Forelimb muscle (tissue), 1 donor: ENCODE measurements around the gene DNAH6. TPM values are rescaled to one million over a fixed set of nuclear protein-coding genes. Genes with fewer than 3 reads are reported as not detected.

Source experiments
- DNase-seq: peaks from one replicate; pipeline ENCODE4 v3.0.0-alpha.2; 2013; ENCODE audit warnings: low read depth
- polyA plus RNA-seq: library from polyadenylated mRNA; unstranded; fragments of 120-200 nt; gene quantifications from one replicate; pipeline ENCODE4 v1.2.1, GENCODE V29; 2013; ENCODE audit not compliant: insufficient read length

DNAH6 gene
- polyA plus RNA-seq, 1 donor: 0.10 TPM

- no peak for DNase-seq
Observed at GRCh38 chr2:84800194-84800805, 284.0 kb downstream of the DNAH6 start.

GRCh38 chr2:84801811-84802210 lies 285.5 kb downstream of the DNAH6 start:
- no peak for DNase-seq

GRCh38 chr2:84805250-84805958 lies 289.1 kb downstream of the DNAH6 start:
- no peak for DNase-seq

- DNase-seq: no peak
Observed at GRCh38 chr2:84807063-84807485, 290.8 kb downstream of the DNAH6 start.

GRCh38 chr2:84808279-84808678 lies 292.0 kb downstream of the DNAH6 start:
- no peak for DNase-seq

- DNase-seq: no peak
Observed at GRCh38 chr2:84811839-84812431, 295.6 kb downstream of the DNAH6 start.

GRCh38 chr2:84815146-84815545 lies 298.8 kb downstream of the DNAH6 start:
- DNase-seq: no peak

- no peak for DNase-seq
Observed at GRCh38 chr2:84816426-84817026, 300.2 kb downstream of the DNAH6 start.

- no peak for DNase-seq
Observed at GRCh38 chr2:84817239-84817655, 300.9 kb downstream of the DNAH6 start.

- DNase-seq: no peak
Observed at GRCh38 chr2:84821806-84822205, 305.5 kb downstream of the DNAH6 start.

GRCh38 chr2:84823229-84823628 lies 306.9 kb downstream of the DNAH6 start:
- no peak for DNase-seq

GRCh38 chr2:84823788-84824187 lies 307.5 kb downstream of the DNAH6 start:
- DNase-seq: no peak

GRCh38 chr2:84827978-84828575 lies 311.8 kb downstream of the DNAH6 start:
- no peak for DNase-seq

GRCh38 chr2:84829693-84830092 lies 313.4 kb downstream of the DNAH6 start:
- DNase-seq: no peak

GRCh38 chr2:84830095-84830494 lies 313.8 kb downstream of the DNAH6 start:
- no peak for DNase-seq

- no peak for DNase-seq
Observed at GRCh38 chr2:84830758-84831500, 314.6 kb downstream of the DNAH6 start.

GRCh38 chr2:84832772-84833461 lies 316.6 kb downstream of the DNAH6 start:
- no peak for DNase-seq

GRCh38 chr2:84833481-84834150 lies 317.3 kb downstream of the DNAH6 start:
- DNase-seq: no peak

- DNase-seq: no peak
Observed at GRCh38 chr2:84836215-84836614, 319.9 kb downstream of the DNAH6 start.

- no peak for DNase-seq
Observed at GRCh38 chr2:84838434-84839145, 322.3 kb downstream of the DNAH6 start.
